Ramos (cell line): ENCODE measurements around the gene ADARB2.

Source experiments
- in situ Hi-C: fragments of 300-500 bp; cut with MboI; formaldehyde crosslinking; loops from one replicate; pipeline ENCODE4 v1.14.3; 2022; ENCODE audit warnings: low sequenced_read_pairs; ENCODE audit not compliant: unreplicated experiment

ADARB2 gene

GRCh38 chr10:1736144-1736971, 967 bp downstream of the ADARB2 start:
- in situ Hi-C loops = no loop called here

DNA sequence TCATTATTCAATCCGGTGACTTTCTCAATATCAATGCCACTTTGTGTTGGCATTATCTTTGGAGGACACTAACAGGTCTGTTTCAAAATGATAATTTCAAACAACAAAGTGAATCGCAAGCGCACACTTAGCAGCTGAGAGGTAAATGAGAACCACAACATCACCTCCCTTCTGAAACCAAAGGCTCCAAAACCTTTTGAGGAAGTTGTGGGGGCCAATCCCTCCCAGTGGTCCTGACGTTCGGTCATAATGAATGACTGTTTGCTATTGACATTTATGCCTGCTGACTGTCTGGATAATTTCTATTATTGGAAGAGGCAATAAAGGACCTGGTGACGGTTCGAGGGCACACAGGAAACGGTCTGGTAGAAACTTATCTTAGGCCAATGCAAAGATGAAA, 1.8 kb downstream of the ADARB2 start:
- in situ Hi-C loops = no loop called here

DNA sequence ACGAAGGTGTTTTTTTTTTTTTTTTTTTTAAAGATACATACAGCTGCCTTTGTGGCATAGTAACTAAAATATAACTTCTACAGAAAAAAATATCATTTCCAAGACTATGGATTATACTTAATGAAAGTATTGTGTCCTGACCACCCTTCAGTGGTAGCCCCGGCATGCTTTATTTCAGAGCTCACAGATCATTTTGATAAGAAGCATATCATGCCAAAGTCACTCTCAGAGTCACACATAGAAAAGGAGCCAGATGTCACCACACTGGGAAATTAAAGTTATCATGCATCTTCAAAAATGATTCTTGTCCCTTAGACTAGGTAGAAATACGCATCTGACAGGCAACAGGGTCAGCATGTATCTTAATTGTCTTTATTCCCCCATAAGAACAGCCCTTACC, 3.0 kb downstream of the ADARB2 start:
- in situ Hi-C loops = no loop called here

DNA sequence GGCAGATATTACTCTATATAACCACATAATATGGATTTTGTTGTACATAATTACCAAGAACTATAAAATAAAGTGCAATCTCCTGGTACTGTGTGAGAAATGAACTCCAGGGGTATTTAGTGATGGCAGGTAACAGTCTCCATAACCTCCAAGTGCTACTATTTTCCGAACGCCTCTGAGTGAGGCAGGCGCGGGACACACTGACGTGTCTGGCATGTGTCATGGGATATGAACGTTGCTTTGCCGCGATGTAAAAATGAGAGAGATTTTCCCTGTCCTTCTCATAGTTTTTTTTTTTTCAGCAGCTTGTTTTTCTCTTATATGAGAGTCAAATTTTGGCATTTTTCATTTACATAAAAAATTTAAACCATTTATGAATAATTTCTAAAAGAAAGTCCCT, 3.6 kb downstream of the ADARB2 start:
- in situ Hi-C loops = no loop called here

- in situ Hi-C loops = no loop called here
Measured at GRCh38 chr10:1732564-1732996, 4.7 kb downstream of the ADARB2 start.

- in situ Hi-C loops = no loop called here
Measured at GRCh38 chr10:1731592-1731991, 5.7 kb downstream of the ADARB2 start.

GRCh38 chr10:1729751-1730150, 7.6 kb downstream of the ADARB2 start:
- in situ Hi-C loops = no loop called here

- in situ Hi-C loops = no loop called here
Measured at GRCh38 chr10:1726861-1727260, 10.5 kb downstream of the ADARB2 start.

DNA sequence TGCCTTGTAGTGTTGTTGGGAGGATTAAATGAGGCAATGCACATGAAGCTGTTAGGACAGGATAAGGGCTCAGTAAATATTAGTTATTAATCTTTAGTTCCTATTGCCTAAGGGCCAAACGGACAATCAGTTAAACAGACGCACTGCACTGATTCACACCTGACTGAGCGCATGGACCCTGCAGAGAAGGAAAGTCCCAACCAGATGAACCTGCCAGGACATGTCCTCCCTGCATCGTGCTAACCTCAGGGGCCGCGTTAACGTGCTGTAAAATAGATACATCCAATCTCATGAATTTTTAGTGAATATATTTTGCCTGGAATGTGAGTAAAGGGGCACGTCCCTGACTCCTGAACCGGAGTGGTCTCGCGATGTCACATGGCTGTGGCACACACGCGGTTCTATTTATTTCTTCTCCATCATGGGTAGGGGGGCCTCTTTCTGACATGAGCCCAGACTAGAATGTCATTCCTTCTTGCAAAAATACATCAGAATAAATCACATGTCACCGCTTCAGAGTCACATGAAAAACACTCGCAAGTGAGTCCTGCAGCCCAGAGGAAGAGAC, 12.3 kb downstream of the ADARB2 start:
- in situ Hi-C loops = no loop called here

DNA sequence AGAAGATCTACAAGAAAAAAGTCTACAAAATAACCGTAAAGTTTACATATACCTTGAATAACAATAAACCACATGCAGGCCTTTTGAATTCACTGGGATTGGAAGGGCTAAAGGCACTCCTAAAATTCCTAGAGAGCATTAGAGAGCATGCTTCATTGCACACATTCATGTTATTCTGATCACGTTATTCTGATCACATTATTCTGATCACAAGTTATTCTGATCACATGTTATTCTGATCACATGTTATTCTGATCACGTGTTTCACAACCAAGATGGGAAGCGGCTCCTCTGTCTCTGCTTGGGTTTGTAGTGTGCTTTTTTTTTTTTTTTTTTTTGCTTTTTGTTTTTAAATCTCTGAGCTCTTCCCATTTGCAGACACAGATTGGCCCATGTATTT, 20.5 kb downstream of the ADARB2 start:
- in situ Hi-C loops = no loop called here

DNA sequence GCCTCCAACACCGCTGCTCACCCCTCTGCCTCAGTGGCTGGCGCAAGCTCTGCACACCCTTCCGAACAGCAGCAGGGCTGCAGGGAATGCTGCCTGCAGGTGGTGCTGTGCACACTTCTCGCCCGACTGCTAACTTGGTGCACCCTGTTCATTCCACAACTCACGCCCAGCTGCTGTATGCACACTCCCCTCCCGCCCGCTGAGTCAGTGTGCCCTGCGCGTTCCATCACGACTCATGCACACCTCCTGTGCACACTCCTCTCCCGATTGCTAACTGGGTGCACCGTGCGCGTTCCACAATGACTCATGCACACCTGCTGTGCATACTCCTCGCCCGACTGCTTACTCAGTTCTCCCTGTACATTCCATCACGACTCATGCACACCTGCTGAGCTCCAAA, 21.5 kb downstream of the ADARB2 start:
- in situ Hi-C loops = no loop called here

DNA sequence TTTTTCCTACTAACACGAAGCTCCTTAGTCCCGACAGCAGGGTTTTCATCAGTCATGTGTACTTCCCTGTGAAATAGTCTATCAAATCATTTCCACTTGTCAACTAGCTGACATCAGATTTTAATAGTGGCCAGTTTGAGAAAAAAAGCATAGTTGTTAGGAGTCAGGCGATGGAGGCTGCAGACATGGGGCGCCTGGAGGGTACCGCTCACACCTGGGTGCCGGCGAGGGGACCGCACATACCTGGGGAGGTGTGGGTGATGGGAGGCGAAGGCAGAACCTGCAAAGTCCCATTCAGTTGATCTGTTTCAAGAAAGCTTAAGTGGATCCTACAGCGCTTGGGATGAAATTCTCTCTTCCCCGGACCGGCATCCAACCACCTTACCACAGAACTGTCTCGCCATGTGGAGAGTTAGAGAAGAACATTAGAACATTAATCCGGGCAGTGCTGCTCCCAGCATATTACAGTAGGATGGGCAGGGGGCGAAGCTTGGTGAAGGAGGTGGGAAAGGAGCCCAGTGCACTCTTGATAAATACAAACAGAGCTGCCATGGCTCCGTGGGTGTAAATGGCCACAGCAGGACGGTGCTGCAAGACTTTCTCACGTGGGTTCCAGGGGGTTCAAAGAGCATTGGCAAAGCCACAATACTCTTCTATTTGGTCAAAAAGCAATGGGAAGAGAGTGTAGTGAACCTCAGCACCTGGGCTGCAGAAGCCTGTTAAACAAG, 24.2 kb downstream of the ADARB2 start:
- in situ Hi-C loops = no loop called here

GRCh38 chr10:1712314-1712713, 25.0 kb downstream of the ADARB2 start:
- in situ Hi-C loops = no loop called here

DNA sequence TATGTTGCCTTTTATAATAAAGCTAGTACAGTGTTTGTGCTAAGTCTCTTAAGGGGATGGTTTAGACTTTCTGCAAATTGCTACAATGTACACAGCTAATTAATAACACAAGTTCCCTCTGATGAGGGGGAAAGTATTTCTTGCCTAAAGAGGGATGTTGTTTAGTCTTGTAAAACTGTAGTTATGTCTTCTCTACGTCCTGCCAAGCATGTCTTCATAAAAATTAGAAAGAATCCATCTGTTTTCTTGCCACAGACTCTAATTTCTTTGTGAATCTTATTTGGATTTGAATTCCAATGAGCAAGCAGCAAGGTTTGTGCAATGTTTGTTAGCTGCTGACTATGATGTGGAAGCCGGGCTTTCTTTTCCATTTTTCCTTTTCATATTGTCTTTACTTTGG, 28.2 kb downstream of the ADARB2 start:
- in situ Hi-C loops = no loop called here

- in situ Hi-C loops = no loop called here
Measured at GRCh38 chr10:1708746-1709145, 28.6 kb downstream of the ADARB2 start.

DNA sequence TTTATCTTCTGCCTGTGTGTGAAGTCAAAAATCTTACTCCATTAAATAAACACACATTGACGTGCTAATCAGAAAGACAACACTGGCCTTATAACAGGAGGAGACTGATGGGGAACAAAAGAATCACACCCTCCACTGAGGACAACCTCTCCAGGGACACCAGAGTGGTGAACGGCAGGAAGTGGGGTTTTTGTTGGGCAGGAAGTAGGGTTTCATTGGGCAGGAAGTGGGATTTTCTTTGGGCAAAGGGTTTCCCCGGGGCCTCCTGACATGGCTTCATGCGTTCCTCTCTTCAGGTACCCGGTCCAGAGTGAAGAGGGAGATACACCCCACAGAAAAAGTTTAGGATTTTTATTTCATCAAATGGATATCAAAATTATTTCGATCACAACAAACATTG, 30.6 kb downstream of the ADARB2 start:
- in situ Hi-C loops = no loop called here

GRCh38 chr10:1706256-1706655, 31.1 kb downstream of the ADARB2 start:
- in situ Hi-C loops = no loop called here

- in situ Hi-C loops = no loop called here
Measured at GRCh38 chr10:1698185-1698584, 39.1 kb downstream of the ADARB2 start.

DNA sequence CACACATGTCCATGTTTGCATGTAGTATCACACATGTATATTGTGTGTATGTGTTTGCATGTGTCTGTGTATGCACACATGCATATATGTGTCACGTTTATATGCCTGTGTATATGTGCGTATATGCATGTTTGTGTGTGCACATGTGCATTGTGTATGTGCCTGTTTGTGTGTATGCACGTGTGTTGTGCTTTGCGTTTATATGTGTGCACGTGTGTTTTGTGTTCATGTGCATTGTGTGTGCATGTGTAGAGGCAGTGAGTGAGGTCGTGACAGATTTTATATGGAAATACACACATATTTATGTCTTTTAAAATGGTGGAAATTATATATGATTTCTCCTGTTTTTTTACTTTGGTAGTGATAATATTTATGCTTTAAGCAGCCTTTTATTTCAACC, 41.2 kb downstream of the ADARB2 start:
- in situ Hi-C loops = no loop called here

- in situ Hi-C loops = no loop called here
Measured at GRCh38 chr10:1690086-1690485, 47.2 kb downstream of the ADARB2 start.

DNA sequence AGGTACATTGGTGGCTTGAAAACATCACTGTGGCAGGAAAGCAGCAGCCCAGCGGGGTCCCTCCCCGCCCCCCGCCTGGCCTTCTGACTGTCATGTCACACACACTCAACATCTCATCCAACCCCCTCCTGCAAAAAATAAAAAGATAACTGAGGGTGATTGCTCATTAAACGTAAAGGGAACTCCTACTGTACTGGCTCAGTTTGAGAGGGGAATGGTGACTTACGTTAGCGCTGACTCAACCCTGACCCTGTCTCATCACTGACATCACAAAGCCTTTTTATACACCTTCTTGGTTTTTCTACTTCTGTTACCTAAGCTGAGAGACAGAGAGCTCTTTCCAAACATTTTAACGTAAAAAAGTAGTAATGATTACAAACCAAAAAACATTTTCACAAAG, 48.8 kb downstream of the ADARB2 start:
- in situ Hi-C loops = no loop called here
